Hepatic stellate cell (primary cell): ENCODE data around the gene CLEC19A.
"Not testable (repeated sequence)": the region's sequence is repeated elsewhere in the genome, so short reads cannot be mapped to it uniquely, and the experiment has no call there.

Source experiments
- DNase-seq: peaks from one replicate; pipeline ENCODE4 v3.0.0; 2011; ENCODE audit warnings: low spot score

The CLEC19A gene

DNA sequence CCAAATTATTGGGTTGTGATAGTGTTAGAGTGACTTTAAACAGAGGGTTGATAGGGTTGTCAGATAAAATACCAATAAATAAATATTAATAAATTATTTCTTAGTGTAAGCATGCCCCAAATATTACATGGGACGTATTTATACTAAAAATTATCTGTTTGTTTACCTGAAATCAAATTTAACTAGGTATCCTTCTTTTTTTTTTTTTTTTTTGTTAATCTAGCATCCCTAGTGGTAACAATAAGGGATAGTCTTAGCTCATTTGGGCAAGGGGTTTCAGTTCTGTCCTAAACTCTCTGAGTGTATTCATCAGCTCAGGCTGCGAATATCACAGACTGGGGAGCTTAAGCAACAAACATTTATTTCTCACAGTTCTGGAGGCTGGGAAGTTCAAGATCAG, 1.3 kb downstream of the CLEC19A start:
- no peak for DNase-seq

DNA sequence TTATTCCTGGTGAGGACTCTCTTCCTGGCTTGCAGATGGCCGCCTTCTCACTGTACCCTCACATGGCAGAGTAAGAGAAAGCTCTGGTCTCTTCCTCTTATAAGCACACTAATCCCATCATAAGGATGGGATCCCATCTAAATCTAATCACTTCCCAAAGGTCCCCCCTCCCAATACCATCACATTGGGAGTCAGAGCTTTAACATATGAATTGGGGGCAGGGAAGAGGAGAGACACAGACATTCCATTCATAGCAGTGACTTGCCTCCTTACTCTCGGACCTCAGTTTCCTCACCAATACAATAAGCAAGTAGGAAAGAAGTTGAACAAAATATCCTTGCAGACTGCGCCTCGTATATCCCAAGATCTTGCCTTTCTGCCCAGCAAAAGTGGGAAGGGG, 1.7 kb downstream of the CLEC19A start:
- no peak for DNase-seq

- no peak for DNase-seq
Observed at GRCh38 chr16:19288872-19289799, 3.6 kb downstream of the CLEC19A start.

GRCh38 chr16:19289811-19290485, 4.4 kb downstream of the CLEC19A start:
- DNase-seq: no peak

- DNase-seq: no peak
Observed at GRCh38 chr16:19290860-19291259, 5.3 kb downstream of the CLEC19A start.

DNA sequence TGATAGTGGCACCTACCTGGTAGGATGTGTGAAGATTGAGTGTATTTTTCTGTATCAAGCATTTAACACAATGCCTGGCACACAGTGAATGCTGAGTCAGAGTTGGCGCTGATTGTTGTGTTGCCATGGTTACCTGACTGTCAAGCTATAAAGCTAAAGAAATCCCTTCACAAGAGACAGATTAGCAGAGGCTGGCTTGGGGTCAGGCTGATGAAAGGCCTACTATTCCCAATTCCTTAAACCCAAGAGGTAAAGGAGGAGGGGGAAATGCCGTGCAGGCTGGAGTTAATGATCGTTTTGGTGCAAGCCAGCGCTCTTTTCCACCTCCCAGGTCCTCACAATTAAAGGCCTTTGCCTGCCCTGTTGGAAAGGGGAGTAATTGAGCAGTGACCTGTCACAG, 5.9 kb downstream of the CLEC19A start:
- no peak for DNase-seq

DNA sequence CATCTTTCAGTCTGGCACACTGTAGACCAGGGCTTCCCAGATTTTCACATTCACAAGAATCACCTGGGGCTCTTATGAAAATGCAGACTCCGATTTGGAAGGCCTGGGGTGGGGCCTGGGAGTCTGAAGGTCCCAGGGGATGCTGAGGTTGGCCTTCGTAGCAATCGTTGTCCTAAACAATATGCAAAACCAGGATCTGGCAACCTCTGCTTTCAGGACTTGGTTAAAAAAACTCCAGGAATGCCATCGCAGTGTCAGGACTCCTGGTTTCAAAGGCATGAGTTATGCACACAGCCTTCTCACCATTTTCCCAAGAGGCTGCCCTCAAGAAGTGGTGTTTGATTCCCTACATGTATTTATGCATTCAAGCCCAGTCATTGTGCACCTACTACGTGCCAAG, 6.7 kb downstream of the CLEC19A start:
- no peak for DNase-seq

DNA sequence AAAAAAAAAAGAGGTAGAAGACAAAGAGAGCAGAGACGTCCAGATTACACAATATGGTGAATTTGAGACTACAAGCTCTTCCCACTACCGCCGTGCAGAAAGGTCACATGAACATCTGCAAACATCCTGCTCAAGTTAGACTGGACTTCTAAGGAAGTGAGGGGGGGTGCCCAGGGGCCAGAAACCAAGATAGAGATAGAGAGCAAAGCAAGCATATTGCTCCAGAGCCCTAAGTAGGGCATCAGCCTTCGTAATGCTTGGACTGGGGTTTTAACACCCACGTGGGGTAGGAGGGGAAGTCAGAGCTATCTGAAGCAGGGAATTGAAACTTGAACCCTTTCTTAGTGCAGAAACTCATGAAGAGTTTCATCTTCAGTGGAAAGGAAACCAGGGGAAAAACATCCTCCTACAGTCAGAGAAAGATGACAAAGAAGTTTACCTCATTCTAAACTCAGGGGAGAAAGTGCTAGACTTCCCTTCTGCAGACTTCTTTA, 8.7 kb downstream of the CLEC19A start:
- DNase-seq: no peak

- no peak for DNase-seq
Observed at GRCh38 chr16:19295393-19295792, 9.9 kb downstream of the CLEC19A start.

GRCh38 chr16:19297454-19297853, 11.9 kb downstream of the CLEC19A start:
- no peak for DNase-seq

DNA sequence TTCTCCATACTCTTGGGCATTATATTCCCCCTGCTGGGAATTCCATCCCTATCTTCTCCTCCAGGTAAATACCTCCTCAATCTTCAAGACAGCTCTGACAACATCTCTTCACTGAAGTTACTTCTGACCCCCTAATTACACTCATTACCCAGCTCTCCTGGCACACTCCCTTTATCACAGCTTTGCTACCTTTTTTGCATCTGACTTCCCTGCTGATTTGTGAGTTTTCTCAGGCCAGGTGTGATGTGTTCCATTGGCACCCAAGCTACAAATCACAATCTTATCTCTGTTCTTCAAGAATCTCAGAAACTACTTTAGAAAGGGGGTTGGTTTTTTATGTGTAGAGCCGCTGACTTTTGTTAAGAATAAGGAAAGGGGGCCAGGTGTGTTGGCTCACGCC, 14.0 kb downstream of the CLEC19A start:
- DNase-seq: no peak

DNA sequence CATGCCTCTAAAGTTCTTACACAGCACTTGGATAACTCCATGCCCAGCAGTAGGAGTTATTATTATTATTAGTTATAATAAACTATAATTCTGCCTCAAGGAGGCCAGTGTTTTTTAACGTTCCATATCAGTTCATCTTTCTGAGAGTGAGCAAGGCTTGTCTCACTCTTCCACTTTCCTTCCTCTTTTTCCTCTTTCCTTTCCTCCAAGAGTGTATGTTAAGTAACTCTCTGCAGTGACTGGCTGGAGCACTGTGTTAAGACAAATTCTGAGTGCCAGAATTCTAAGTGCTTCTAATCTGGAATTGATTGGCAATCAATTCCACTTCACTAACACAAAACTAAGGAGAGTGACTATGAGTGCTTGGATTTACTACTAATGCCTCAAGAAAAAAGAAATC, 16.4 kb downstream of the CLEC19A start:
- no peak for DNase-seq

DNA sequence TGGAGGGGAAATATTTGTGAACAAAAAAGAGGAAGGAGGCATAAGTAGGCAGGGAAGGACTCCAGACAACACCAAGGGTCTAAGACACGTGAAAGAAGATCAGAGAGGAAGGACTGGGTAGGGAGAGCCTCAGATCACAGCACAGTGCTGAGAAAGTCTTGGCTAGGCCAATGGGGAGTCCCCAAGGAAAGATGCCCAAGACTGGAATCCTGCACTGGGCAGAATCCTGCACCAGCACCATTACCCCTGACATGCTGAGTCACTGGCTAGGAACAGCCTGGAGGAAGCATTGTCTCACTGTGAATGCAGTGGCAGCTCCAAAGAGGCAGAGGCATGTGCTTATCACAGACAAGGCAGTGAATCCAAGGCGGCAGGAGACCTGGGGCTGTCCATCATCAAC, 19.2 kb downstream of the CLEC19A start:
- DNase-seq: no peak

DNA sequence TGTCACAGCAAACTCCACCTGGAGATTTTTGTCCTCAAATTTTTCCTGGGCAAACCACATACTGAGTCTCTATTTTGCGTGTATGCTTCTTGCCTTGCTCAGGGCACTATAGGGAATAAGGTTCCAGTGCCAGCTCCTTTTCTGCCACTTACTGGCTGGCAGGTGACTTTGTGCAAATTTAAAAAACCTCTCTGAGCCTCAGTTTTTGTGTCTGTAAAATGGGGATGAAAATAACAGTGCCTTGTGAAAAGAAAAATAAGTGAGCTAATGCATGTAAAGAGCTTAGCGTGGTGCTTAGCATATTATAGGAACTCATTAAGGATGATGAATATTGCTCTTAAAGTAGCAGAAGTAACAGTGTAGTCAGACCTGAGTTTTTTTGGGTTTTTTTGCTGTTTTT, 19.9 kb downstream of the CLEC19A start:
- no peak for DNase-seq

GRCh38 chr16:19307587-19308241, 22.2 kb downstream of the CLEC19A start:
- no peak for DNase-seq

DNA sequence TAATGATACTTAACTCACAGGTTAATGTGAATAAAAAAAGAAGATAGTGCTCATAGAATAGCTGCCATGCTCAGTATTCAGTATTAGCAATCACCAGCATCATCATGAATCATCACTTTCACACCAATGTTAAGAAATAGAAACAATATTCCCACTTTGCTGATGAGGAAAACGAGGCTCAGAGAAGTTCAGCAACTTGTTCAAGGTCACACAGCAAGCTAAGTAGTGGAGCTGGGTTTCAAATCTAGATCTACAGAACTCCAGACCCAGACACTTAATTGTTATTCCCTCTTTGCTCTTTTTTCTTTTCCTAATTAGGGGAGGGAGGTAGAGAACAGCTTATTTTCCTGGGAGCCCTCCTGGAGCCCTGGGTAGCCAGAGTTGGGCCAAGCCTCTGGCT, 22.9 kb downstream of the CLEC19A start:
- DNase-seq: no peak

DNA sequence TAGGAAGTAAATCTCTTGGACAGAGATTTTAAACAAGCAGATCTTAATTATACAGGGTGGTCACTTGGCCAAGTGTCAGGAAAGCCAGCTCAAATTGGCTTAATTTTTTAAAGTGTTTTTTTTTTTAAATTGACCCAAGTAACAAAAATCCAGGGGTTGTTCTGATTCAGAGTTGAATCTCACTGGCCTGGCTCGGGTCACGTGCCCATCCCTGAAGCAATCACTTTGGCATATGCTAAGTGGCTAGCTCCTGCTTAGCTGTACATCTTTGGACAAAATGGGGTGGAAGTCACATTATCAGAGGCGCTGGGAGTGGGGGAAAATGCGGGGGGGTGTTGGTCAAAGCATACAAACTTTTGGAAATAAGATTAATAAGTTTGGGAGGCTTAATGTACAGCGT, 23.6 kb downstream of the CLEC19A start:
- DNase-seq: no peak

- no peak for DNase-seq
Observed at GRCh38 chr16:19314718-19315425, 29.3 kb downstream of the CLEC19A start.

GRCh38 chr16:19315889-19316433, 30.4 kb downstream of the CLEC19A start:
- no peak for DNase-seq

- no peak for DNase-seq
Observed at GRCh38 chr16:19316846-19317245, 31.3 kb downstream of the CLEC19A start.

GRCh38 chr16:19321186-19321585, 35.7 kb downstream of the CLEC19A start:
- DNase-seq: not testable (repeated sequence)

DNA sequence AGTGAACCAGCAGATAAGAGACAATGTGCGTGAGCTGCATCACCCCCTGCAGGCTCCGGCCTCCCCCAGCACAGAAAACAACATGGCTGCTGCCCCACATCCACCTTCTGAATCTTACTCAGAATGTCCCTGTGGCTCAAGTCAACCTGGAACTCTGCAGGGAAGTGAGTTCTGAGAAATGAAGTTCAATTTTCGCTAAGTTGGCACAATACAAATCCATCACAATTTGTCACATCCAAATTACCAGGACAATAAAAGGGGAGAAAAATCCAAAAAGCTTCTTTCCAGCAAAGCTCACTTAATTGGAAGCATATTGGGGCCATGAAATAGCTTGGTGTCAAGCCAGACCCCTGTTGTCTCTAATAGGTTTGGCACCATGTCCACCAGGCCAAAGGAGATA, 38.1 kb downstream of the CLEC19A start:
- no peak for DNase-seq
